Activated CD4-positive, alpha-beta T cell treated with anti-CD3 and anti-CD28 coated beads, Interleukin-2, Interleukin-4, amounts not matched to agents 100 ng/mL and 50 ng/mL, durations not matched to agents 16 hours and 8 hours (primary cell): ENCODE results near the gene DNAJC7.
A peak's percentile ranks its signal among the peaks of the same experiment; 100 is the strongest.

Experiments
- DNase-seq: peaks from one replicate; pipeline ENCODE4 v3.0.0-alpha.2; 2020; ENCODE audit warnings: low spot score

DNAJC7 gene

DNA sequence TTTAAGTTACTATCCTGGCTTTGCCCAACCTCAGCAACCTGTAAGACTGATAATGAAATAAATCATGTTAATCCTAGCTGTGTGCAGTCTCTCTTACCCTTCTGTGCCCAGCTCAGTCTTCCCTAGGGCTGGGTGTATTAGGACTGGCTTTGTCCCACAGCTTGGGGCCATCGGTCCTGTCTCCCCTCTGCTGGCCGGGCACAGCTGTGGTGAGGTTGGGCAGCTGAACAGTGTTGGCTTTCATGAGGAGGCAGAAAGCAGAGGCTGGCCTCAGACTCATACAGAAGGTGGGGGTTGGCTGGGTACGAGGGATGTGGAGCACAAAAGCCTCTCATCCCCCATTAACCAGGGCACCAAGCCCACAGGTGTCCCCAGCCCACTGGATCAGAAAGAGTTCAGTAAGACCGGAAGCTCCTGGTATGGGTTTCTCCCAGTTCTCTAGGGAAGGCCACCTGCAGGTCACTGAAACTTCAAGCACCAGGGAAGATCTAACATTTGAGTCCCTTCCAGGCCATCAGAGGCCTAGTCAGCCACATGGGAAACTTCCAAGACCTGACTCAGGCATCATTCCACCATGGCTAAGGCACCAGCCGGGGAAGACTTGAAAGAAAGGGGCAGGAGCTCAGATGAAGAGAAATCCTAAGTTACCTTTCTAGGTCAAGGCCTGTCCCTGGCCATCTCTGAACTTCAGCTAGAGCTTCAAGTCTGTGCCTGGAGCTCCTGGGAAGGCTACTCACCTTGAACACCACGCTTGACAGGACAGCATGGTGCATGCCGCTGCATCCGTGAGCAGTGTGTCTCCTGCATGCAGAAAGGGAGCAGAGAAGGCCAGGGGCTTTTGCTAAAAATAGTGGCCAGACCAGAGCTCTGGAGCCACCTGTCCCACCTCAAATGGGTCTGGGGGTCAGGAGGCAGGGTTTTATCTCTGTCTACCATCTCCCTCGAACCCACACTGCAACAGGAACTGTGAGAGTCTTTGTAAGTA, 41.8 kb downstream of the DNAJC7 start:
- no peak for DNase-seq

DNA sequence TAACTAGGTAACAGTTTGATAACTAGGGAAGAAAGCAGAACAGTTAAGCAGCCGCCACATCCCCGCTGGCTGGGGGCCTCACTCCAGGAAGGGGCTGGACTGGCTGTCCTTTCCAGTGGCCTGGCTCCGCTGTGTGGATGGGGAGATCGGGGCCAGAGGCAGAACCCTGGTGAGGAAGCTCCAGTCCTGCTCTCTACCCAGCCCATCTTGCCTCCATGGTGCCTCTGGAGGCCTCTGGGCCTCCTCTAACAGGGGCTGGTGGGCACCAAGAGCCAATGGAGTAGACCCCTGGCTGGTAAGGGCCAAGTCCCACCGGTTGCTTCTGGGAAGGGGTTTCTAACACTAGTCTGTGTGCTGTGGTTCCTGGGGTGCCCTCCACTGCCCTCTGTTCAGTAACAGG, 42.6 kb downstream of the DNAJC7 start:
- no peak for DNase-seq

DNA sequence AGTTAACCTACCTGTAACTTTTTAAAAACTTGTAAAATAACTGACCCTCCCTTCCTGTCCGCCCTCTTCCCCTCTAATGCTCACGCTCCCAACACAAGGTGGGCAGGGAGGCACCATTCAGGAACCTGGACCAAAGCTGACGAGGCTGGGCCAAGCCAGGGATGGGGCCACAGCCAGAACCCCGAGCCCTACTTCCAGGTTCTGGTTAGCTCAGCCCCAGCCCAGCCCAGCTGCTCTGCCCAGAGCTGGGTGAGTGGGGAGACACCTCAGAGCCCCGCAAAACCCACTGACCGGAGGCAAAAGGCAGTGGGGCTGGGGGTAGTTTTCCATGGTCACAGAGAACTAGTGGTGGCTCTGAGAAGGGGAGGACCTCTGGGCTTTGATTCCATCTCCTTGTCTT, 43.2 kb downstream of the DNAJC7 start:
- DNase-seq: no peak

DNA sequence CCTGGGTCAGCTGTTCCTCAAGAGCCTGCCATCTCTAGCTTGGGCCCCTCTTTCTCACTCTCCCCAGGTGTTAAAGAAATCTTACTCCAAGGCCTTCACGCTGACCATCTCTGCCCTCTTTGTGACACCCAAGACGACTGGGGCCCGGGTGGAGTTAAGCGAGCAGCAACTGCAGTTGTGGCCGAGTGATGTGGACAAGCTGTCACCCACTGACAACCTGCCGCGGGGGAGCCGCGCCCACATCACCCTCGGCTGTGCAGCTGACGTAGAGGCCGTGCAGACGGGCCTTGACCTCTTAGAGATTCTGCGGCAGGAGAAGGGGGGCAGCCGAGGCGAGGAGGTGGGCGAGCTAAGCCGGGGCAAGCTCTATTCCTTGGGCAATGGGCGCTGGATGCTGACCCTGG, 43.8 kb downstream of the DNAJC7 start:
- DNase-seq: no peak

DNA sequence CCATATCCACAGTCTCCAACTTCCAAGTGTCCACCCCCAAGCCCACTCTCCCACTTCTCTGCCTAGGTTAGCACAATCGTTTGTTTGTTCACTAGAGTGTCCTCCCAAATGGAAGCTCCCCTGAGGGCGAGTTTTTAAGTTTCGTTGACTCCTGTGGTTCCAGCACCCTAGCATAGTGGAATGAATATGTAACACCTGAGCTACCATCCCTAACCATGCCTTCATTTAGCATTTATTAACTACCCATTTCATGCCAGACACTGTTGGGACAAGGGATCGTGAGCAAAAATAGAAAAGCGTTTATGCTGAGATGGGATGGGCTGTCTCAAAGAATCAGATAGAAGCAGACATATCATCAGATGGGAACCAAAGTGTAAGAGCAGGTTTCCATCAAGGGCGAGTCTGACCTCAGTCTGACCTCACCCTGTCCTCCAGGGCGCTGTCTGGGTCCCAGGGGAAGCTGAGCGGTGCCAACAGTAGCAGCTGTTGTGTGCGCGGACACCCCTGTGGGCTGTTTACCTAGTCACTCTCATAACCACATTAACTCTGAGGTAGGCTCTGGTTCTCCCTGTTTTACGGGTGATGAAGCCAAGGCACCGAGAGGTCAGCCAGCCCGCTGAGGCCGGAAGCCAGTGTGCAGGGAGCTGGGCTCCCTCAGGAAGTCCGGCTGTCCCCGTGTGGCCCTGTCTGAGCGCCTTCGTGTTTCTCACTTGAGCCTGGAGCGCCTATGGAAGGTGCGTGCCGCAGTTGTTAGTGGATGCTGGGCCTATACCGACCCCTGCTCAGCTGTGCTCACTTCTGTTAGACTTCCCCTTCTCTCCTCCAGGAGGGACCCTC, 44.5 kb downstream of the DNAJC7 start:
- DNase-seq: no peak

DNA sequence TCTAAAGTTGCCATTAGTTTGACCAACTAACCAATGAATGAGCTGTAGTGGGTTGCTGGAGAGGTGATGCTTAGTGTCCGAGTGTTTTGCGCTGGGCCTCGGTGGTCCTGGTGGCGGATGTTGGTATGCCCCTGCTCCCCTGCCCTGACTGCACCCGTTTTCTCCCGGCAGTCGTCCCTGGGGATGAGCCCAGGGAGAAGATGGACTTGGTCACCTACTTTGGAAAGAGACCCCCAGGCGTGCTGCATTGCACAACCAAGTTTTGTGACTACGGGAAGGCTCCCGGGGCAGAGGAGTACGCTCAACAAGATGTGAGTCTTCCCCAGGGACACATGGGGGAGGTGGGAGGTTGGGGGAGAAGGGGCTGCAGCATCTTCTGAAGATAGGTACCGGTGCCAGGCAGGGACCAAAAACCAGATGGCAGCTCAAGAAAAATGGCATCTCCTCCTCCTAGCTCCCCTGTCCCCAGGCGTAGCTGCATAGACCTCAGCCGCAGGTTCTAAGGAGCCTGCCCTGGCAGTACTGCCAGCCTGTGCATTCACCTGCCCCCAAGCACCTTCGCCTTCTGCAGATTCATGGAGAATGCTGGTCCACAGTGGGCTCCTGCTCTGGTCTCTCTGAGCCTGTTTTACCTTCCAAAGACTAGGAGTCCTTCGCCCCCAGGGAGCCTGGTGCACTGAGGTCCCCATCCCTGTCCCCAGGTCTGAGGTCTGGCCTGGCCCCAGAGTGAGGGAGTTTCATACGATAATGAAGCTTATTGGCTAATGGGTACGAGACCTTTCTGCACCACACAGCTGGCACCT, 45.3 kb downstream of the DNAJC7 start:
- no peak for DNase-seq

DNA sequence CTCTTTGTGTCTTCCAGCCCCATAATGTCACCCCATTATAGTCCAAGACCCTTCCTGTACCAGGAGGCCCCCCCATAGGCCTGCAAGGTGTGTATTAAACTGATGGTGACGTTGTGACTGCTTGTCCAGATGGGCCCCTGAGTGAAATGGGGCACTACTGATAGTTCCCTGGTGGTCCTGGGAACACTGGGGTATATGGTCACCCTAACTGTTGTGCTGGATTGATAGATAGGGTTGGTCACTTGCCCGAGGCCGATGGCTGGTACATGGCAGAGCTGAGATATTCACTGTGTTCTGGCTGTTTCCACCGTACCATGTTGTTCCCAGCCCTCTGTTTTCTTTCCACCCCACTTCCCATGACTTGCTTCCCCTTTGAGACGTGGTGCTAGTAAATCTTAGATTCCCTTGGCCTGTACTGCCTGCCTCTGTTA, 46.3 kb downstream of the DNAJC7 start:
- no peak for DNase-seq

DNA sequence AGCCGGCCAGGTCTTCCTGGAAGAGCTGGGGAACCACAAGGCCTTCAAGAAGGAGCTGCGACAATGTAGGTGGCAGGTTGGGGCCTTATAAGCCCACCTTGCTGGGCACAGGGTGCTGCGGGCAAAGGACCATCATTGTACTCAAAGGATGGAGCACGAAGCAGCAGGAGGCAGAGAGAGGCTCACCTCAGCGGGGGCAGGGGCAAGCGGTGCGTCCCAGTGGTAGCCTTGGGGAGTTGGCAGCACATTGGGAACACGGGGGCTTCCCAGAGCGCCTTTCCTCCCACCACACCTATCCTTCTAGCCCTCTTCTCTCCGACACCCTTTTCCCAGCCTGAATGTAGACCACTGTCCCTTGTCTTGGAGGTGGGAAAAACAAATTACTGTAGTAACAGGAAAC, 48.6 kb downstream of the DNAJC7 start:
- DNase-seq: no peak

DNA sequence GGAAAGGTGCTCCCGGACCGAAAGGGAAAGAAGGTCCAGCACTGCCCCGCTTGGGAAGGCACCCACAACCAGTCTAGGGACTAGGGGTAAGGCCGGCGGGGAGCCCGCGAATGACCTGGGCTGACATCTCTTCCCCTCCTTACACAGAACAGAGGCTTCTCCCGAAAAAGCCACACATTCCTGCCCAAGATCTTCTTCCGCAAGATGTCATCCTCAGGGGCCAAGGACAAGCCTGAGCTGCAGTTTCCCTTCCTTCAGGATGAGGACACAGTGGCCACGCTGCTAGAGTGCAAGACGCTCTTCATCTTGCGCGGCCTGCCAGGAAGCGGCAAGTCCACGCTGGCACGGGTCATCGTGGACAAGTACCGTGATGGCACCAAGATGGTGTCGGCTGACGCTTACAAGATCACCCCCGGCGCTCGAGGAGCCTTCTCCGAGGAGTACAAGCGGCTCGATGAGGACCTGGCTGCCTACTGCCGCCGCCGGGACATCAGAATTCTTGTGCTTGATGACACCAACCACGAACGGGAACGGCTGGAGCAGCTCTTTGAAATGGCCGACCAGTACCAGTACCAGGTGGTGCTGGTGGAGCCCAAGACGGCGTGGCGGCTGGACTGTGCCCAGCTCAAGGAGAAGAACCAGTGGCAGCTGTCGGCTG, 49.2 kb downstream of the DNAJC7 start:
- DNase-seq: no peak

DNA sequence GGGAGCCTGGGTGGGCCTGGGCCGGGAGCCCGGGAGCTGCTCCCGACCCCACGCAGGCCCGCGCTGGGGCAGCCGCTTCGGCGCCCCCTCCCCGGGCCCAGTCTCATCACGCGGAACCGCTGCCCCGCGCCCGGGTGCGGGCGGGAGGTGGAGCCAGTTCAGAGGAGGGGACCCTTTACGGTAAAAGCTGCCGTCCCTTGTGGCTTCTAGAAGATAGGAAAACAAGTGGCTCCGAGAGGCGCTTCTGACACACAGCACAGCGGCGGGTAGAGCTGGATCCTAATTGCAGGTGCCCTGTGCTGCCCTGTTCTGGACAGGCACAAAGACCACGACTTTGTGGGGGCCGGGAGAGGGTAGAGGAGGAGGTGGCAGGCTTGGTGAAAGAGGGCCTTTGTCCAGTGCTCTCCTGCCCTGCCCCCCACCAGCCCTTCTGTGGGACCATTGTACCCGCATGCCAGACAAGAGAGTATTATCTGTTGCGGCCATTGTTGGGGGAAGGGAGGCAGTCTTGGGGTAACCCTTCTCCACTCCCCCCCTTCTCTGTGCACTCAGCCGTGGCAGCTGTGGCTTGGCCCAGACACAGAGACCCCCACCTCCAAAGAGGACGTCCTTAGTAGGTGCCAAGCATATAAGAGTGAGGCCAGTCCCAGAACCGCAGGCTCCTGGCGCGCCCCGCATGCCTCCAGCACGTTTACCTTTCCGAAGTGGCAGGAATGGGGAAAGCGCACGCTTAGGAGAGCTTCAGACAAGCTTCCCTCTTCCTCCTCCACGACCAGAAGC, 49.9 kb downstream of the DNAJC7 start:
- peak; percentile 28 for DNase-seq

DNA sequence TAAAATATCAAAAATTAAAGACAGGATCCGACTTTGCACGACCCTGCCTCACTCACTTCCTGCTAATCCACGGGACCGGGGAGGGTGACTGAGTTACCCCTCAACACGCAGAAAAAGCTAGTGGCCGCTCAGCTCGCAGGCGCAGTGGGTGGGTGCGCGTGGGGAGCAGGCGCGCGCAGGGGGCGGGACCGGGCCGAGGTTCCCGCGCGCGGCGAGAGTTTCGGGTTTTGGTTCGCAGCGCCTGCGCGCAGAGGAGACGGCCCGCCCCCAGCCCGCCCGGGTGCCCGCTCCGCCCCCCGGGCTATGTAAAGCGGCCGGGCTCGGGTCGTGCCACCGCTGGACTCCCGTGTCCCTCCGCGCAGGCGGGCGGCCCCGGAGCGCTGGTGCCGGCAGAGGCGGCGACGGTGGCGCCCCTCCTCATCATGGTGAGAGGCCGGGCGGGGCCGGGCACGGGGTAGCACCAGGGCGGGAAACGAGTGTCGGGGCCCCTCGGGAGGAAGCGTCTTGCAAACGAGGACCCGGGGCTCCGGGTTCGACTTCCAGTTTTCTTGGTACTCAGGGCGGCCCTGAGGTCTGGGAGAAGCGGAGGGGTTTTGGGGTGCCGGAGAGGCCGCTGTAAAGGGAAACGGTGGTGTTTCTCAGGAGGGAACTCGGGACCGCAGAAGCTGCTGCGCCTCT, 50.6 kb downstream of the DNAJC7 start, which contains the start of gene CNP:
Gene CNP, plus strand, starts transcription at position 333 of the 678 bp plus-strand sequence. Its CDS starts 90 bp downstream, at position 423.
- DNase-seq: peak; percentile 89

DNA sequence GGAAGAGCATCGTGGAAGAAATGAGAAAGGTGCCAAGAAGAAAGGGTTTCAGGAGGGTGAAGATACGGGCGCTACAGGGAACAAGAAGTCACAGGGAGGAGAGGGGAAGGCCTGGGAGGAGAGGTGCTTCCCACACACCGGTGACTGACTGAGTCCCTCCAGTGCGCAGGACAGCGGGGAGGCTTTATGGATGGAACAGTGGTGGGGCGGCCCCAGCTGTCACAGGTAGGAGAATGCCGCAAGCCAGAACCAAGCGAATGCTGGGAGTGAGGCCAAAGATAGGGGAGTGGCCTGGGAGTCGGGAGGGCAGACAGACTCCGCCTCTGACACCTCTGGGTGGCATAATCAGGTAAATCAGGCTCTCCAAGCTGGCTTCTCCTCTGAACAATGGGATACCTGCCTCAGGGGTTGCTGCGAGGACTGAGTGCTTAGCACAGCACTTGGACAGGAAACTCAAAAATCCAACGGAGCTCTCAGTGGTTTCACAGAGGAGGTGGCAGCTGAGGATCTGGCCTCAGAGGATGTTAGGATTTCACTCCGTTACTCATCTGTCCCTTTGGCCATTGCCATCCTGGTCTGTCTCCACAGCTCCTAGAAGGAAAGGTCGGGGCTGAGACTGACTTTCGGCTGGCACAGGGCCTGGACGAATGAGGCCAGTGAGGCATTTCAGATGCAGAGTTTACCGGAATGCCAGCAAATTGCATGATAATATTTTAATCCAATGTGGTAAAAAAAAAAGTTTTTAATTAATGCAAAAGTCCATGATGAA, 51.4 kb downstream of the DNAJC7 start:
- peak; percentile 66 for DNase-seq

DNA sequence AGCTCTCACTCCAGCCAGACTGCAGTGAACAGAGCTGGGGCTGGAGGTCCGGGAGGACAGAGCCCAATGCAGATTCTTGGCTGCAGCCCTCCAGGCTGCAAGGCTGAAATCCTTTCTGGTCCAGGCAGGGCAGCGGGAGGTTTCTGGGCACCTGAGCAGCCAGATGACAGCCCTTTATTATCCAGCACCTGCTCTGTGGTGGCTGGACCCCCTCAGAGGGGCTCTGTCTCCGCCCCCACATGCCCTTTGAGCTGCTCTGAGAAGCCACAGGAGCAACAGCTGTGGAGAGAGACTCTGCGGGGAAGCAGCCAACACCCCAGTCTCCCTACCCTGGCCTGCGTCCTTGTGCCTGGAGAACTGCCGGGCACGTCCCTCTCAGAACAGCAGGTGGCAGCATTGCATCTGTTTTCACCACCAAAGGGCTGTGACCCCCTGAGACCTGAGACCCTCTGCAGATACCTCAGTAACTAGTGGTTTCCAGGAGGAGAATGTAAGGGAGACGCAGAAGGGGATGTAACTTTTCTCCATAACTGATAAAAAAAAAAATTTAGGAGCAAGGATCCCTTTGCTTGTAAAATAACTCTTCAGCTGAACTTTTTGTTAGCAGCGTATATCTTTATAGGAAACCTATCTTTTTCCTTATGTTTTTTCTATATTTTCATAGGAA, 54.3 kb downstream of the DNAJC7 start:
- peak; percentile 76 for DNase-seq

DNA sequence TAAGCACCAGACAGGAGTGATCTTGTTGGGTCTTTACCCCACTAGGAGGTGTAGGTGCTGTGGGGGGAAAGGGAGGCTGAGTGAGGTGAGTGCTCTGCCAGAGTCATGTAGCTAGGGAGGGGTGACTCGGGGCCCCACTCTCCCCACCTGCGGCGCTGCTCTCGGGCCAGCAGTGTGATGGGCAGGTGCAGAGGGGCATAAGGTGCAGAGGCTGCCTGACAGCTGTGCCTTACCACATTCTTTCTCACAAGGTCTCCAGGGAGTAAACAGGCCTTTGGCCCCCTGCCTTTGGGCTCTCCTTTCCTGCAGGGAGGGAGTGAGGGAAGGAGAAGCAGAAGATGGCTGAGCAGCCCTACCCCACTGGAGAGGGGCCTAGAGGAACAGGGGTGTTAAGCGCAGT, 55.1 kb downstream of the DNAJC7 start:
- DNase-seq: no peak

DNA sequence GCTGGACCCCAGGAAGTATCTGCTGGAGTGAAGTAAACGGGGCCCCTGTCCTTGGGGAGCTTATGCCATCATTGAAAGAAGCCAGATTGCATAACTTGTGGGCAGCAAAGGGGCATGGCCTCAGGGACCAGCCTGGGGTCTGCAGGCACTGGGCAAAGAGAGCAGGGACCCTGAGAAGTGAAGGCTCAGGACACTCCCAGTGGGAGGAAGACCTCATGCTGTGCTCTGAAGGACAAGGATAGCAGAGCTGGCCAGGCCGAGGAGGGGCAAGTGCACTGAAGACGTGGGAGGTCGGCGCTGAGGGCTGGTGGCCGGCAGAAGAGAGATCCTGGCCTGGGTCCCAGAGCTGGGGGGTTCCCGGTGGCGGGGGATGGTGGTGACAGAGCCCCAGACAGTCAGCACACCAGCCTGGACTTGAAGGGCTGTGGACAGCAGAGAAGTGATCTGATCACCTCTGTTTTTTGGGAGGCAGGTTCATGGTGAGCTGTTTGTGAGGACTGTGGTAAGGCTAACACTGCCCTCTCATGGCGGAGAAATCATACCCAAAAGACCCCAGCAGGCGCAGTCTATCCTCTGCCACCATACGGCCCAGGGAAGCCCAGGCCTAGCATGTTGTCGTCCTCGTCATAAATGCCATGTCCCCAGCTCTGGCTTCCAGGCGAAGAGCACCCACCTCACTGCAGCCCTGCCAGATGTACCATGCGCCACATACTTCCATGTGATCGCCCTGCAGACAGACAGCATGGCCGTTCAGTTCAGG, 57.7 kb downstream of the DNAJC7 start:
- no peak for DNase-seq

DNA sequence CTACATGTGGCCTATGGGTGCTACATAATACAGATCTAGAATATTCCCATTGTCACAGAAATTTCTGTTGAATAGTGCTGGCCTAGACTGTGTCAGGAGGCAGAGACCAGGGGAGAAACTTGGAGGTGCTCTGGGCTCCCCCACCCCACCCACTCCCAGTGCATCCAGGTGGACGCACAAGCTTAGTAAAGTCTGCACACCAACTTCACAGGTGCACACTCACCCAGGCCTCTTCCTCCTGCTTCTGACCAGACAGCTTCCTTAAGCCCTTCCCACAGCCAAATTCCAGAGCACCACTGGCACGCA, 58.3 kb downstream of the DNAJC7 start:
- DNase-seq: no peak

DNA sequence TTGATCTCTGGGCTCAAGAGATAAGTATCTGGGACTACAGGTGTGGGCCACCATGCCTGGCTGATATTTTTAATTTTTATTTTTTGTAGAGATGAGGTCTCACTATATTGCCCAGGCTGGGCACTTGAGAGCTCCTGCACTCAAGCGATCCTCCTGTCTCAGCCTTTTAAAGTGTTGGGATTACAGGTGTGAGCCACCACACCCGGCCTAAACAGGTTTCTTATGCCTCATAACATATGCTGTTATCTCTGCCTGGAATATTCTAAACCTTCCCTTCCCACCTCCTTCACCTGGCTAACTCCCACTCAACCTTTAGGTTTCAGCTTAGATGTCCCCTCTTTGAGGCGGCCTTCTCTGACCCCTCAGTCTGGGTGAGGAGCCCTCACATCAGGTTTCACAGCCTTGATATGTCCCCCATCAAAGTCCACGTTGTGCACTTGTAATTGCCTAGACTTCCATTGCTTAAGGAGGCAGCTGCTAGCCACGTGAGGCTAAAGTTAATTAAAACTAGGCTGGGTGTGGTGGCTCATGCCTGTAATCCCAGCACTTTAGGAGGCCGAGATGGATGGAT, 59.3 kb downstream of the DNAJC7 start:
- no peak for DNase-seq
